AG09319 (cell line): ENCODE data around the gene NUP35.
"Not testable (repeated sequence)": the region's sequence is repeated elsewhere in the genome, so short reads cannot be mapped to it uniquely, and the experiment has no call there.

Source experiments
- DNase-seq: peaks from one replicate; pipeline ENCODE4 v3.0.0-alpha.2; 2010; ENCODE audit warnings: low read depth; ENCODE audit errors: extremely low read depth
- CTCF ChIP-seq: IDR thresholded peaks from 2 replicates; pipeline ENCODE4 v1.5.1; 2011; ENCODE audit warnings: low read depth, mild to moderate bottlenecking, inconsistent platforms, low read length, moderate library complexity

The NUP35 gene

GRCh38 chr2:183163821-183164649, 39.8 kb downstream of the NUP35 start:
- DNase-seq: no peak
- TF ChIP-seq CTCF: no peak

GRCh38 chr2:183164650-183165015, 40.4 kb downstream of the NUP35 start:
- DNase-seq: no peak

GRCh38 chr2:183166210-183166609, 42.0 kb downstream of the NUP35 start:
- no peak for DNase-seq

More at GRCh38 chr2:183164650-183165015, 40.4 kb downstream of the NUP35 start:
- TF ChIP-seq CTCF: no peak

GRCh38 chr2:183166976-183167375, 42.7 kb downstream of the NUP35 start:
- DNase-seq: not testable (repeated sequence)

More at GRCh38 chr2:183166210-183166609, 42.0 kb downstream of the NUP35 start:
- TF ChIP-seq CTCF: no peak

- DNase-seq: no peak
- no peak for TF ChIP-seq CTCF
Measured at GRCh38 chr2:183172220-183172887, 48.1 kb downstream of the NUP35 start.

- no peak for DNase-seq
- no peak for TF ChIP-seq CTCF
Measured at GRCh38 chr2:183179156-183179555, 54.9 kb downstream of the NUP35 start.

GRCh38 chr2:183185534-183185933, 61.3 kb downstream of the NUP35 start:
- DNase-seq: no peak
- no peak for TF ChIP-seq CTCF

GRCh38 chr2:183186296-183186695, 62.1 kb downstream of the NUP35 start:
- peak; percentile 10 for DNase-seq
- no peak for TF ChIP-seq CTCF
